Camera-type eye (tissue), 1 donor: ENCODE results near the gene TNFSF4. TPM values are rescaled to one million over a fixed set of nuclear protein-coding genes. Genes with fewer than 3 reads are reported as not detected.

ENCODE experiments used
- total RNA-seq: library from RNA; depleted of rRNA; stranded (reverse); fragments of >200 nt; gene quantifications from one replicate; pipeline ENCODE4 v1.2.3, GENCODE V29; 2014

Gene TNFSF4
- total RNA-seq = 3.1 TPM

GRCh38 chr1:173206816-173207568, at the start of gene TNFSF4:
Gene TNFSF4 (minus strand): TSS chr1:173207331. CDS start chr1:173207176, 155 bp downstream.

Other genes starting within 250 kb of the TNFSF4 start
- 0.16 TPM for gene TNFSF18, start 156.4 kb downstream of the TNFSF4 start, total RNA-seq